ENCODE data around the gene ASS1.

GRCh38 chr9:130499804-130500263 lies 55.1 kb downstream of the ASS1 start:
- TF ChIP-seq POLR2A (IDR thresholded peaks at IDR 0.05; ENCODE audit: low read depth, low read length) (no peak), TAF1 (IDR thresholded peaks at IDR 0.05; ENCODE audit: low read depth, low read length) (no peak), POLR2AphosphoS5 (IDR thresholded peaks at IDR 0.05; ENCODE audit: low read depth, low read length) (no peak), SPI1 (IDR thresholded peaks at IDR 0.05; ENCODE audit: low read depth, low read length) (no peak), PAX5 (IDR thresholded peaks at IDR 0.05; ENCODE audit: insufficient read depth, low read length, severe bottlenecking) (no peak)
